Measurements from ENCODE around the gene RPL18A.

DNA sequence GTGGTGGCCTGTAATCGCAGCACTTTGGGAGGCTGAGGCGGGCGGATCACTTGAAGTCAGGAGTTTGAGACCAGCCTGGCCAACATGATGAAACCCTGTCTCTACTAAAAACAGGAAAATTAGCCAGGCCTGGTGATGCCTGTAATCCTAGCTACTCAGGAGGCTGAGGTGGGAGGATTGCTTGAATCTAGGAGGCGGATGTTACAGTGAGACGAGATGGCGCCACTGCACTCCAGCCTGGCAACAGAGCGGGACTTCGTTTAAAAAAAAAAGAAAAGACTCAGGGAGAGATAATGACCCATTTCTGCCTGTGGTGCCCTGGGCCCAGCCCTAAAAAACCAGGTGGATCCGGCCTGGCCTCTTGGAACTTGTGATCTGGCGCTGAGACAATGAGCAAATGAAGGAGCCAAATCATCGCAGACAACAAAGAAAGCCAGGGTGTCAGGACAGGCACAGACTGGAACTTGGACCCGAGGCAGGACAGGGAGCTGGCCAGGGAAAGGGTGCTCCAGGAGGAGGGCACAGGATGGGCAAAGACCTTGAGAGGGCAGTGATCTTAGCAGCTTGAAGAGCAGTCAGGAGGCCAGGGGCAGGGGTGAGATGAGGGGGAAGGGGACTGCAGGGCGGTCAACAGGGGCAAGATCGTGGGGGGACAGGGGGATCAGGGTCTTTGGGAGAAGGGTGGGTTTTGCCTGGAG is 11.0 kb upstream of the RPL18A start:
- TF ChIP-seq CTCF (conservative IDR thresholded peaks at IDR 0.05; ENCODE audit: low read depth, low read length) (no peak), EZH2 (IDR thresholded peaks at IDR 0.05; ENCODE audit: low read length, unreplicated experiment) (no peak)

All from PC-3 (cell line).